Dendritic cell treated with granulocyte-macrophage colony-stimulating factor and Interleukin-4, amounts not matched to agents 40 ng/mL and 50 ng/mL, for 4 days (primary cell): ENCODE measurements around the gene ADCY9.

ENCODE experiments used
- H3K27ac Mint-ChIP-seq: one replicate; pipeline ENCODE4 v1.8.0; 2022; ENCODE audit warnings: mild to moderate bottlenecking, mixed read lengths
- H3K27me3 Mint-ChIP-seq: one replicate; pipeline ENCODE4 v1.8.0; 2022; ENCODE audit warnings: mild to moderate bottlenecking, mixed read lengths
- H3K36me3 Mint-ChIP-seq: one replicate; pipeline ENCODE4 v1.8.0; 2022; ENCODE audit warnings: low read depth, mixed read lengths
- H3K4me1 Mint-ChIP-seq: one replicate; pipeline ENCODE4 v1.8.0; 2022; ENCODE audit warnings: low read depth, mixed read lengths
- H3K4me3 Mint-ChIP-seq: one replicate; pipeline ENCODE4 v1.8.0; 2022; ENCODE audit warnings: mild to moderate bottlenecking, moderate library complexity, mixed read lengths
- H3K9me3 Mint-ChIP-seq: one replicate; pipeline ENCODE4 v1.8.0; 2022; ENCODE audit warnings: mixed read lengths
- intact Hi-C: fragments of 100-400 bp; cut with micrococcal nuclease; formaldehyde crosslinking; loops from one replicate; pipeline ENCODE4 v1.15.0; 2022

ADCY9 gene

DNA sequence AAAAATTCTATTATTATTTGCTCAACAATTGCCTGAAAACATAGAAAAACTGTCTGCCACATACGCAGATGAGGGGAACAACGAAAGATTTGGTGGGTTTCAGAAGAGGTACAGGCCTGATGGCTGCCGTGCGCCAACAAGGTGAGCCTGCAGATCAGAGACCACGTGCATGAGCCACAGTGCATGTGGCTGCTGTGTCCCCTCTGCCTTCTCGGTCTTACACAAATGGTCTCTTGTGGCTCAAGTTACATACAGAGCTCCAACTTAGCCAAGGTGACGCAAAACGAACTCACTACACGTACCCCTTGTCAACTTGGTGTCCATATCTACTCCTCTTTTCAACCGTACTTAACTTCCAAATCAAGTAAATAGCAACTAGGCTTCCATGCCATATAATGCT lies 82.3 kb downstream of the ADCY9 start:
- intact Hi-C loops = no loop called here
- Mint-ChIP-seq H3K27ac (no peak overlapping the region), H3K4me3 (no peak overlapping the region), H3K27me3 (no peaks in the 10 kb centered on the region), H3K36me3 (no peaks in the 10 kb centered on the region), H3K4me1 (peaks cover 28% of the 10 kb centered on the region), H3K9me3 (no peaks in the 10 kb centered on the region)

- no peaks in the 10 kb centered on the region for H3K27me3 Mint-ChIP-seq
- no peaks in the 10 kb centered on the region for H3K36me3 Mint-ChIP-seq
- intact Hi-C loops = no loop called here
- H3K27ac Mint-ChIP-seq = peak overlapping the region; percentile 60
- H3K4me1 Mint-ChIP-seq = peaks cover 22% of the 10 kb centered on the region
- H3K4me3 Mint-ChIP-seq = peak overlapping the region; percentile 32
- H3K9me3 Mint-ChIP-seq = no peaks in the 10 kb centered on the region
Observed at GRCh38 chr16:4032768-4033167, 83.5 kb downstream of the ADCY9 start.

- peaks cover 18% of the 10 kb centered on the region for H3K36me3 Mint-ChIP-seq
- H3K9me3 Mint-ChIP-seq = peaks cover 10% of the 10 kb centered on the region
- H3K27ac Mint-ChIP-seq = no peak overlapping the region
- H3K27me3 Mint-ChIP-seq = no peaks in the 10 kb centered on the region
- H3K4me1 Mint-ChIP-seq = peaks cover 31% of the 10 kb centered on the region
- H3K4me3 Mint-ChIP-seq = no peak overlapping the region
- intact Hi-C loops = no loop called here
Observed at GRCh38 chr16:4028144-4028543, 88.1 kb downstream of the ADCY9 start.

- Mint-ChIP-seq H3K4me3 (no peak overlapping the region), H3K27me3 (no peaks in the 10 kb centered on the region), H3K9me3 (peaks cover 10% of the 10 kb centered on the region), H3K27ac (no peak overlapping the region), H3K4me1 (peaks cover 23% of the 10 kb centered on the region), H3K36me3 (peaks cover 18% of the 10 kb centered on the region)
- intact Hi-C loops = no loop called here
Observed at GRCh38 chr16:4026854-4027253, 89.4 kb downstream of the ADCY9 start.

DNA sequence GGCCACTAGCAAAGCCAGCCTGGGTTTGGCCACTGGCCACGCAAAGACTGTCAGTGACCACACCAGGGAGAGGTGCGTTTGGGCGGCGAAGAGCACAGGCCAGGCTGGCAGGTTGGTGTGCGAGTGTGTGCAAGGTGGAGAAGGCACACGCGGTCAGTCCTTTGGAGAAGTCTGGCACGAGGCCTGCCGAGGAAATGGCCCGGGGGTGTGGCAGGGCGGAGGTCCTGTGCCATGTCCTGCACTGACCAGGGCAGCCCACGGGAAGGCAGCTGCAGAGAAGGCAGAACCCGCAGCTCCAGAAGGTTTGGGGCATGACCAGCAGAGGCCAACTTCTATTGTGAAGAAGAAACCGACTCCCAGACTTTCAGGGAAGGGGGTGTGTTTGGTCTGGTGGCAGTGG lies 90.8 kb downstream of the ADCY9 start:
- H3K9me3 Mint-ChIP-seq = peaks cover 10% of the 10 kb centered on the region
- no peak overlapping the region for H3K4me3 Mint-ChIP-seq
- H3K4me1 Mint-ChIP-seq = peaks cover 18% of the 10 kb centered on the region
- H3K27ac Mint-ChIP-seq = no peak overlapping the region
- intact Hi-C loops = no loop called here
- no peaks in the 10 kb centered on the region for H3K27me3 Mint-ChIP-seq
- peaks cover 18% of the 10 kb centered on the region for H3K36me3 Mint-ChIP-seq

DNA sequence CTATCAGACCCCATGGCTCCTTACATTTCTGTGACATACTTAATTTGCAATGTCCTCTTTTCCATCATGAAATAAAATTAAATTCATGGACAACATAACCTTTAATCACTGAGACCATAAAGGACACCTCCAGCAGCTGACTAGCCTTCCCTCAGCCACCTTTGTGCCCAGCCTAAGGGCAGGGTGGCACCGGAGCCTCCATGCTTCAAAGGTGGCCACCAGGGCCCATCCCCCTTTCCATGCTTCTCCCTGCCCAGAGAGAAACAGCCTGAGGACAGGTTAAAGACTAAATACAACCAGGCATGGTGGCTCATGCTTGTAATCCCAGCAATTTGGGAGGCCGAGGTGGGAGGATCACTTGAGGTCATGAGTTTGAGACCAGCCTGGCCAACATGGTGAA lies 94.3 kb downstream of the ADCY9 start:
- Mint-ChIP-seq H3K27me3 (no peaks in the 10 kb centered on the region), H3K36me3 (peaks cover 11% of the 10 kb centered on the region), H3K9me3 (peaks cover 2% of the 10 kb centered on the region), H3K4me1 (peaks cover 43% of the 10 kb centered on the region), H3K4me3 (no peak overlapping the region), H3K27ac (no peak overlapping the region)
- intact Hi-C loops = no loop called here

DNA sequence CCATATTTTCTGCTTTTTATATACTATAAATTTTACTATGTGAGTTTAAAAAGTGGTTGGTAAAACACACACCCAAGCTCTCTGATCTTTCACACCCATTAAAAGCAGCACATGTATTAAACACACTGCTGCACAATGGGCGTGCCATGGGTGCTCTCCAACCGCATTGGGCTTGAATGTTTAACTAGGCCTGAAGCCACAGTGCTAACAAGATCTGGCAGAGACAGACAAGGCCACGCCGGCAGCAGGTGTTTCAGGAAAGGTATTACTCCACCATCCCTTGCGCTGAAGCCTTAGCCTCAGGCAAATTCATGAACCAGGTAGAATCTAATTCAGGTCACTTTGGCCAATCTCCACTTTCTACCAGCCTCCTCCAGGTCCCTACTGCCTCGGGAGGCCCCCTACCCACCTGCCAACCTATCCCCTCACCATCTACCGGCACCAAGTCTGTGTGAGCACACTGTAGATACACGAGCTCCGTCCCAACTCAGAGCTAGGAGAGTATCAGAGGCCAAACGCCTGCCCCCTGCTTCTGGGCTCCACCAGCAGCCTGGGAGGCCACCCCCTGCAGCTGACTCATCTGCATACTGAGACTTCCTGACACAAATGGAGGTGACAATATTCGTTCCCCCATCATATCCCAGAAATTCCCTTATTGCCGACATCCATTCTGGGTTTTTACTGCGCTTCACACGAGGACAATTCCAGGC lies 95.0 kb downstream of the ADCY9 start:
- Mint-ChIP-seq H3K27ac (peak overlapping the region; percentile 31), H3K27me3 (no peaks in the 10 kb centered on the region), H3K9me3 (no peaks in the 10 kb centered on the region), H3K36me3 (peaks cover 10% of the 10 kb centered on the region), H3K4me3 (no peak overlapping the region), H3K4me1 (peaks cover 50% of the 10 kb centered on the region)
- intact Hi-C loops = no loop called here

- Mint-ChIP-seq H3K27me3 (no peaks in the 10 kb centered on the region), H3K9me3 (no peaks in the 10 kb centered on the region), H3K4me3 (peak overlapping the region; percentile 75), H3K27ac (peak overlapping the region; percentile 86), H3K4me1 (peaks cover 47% of the 10 kb centered on the region), H3K36me3 (no peaks in the 10 kb centered on the region)
- intact Hi-C loops = no loop called here
Observed at GRCh38 chr16:4019371-4019791, 96.9 kb downstream of the ADCY9 start.

DNA sequence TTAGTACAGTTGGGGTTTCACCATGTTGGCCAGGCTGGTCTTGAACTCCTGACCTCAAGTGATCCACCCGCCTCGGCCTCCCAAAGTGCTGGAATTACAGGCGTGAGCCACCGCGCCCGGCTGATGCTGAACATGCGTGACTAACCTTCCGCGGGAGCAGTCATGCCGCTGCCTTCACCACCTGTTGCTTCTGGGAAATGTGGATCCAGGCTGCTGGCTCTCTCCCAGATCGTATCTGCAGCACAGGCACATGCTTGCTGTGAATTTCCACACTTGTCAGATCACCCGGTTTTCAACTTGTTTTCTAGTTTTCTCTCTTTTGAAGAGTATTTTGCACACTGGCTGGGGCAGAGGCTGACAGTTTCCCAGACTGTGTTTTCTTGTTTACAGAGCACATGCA lies 97.9 kb downstream of the ADCY9 start:
- Mint-ChIP-seq H3K4me1 (peaks cover 47% of the 10 kb centered on the region), H3K27ac (peak overlapping the region; percentile 86), H3K36me3 (no peaks in the 10 kb centered on the region), H3K4me3 (peak overlapping the region; percentile 20), H3K27me3 (no peaks in the 10 kb centered on the region), H3K9me3 (no peaks in the 10 kb centered on the region)
- intact Hi-C loops = no loop called here

DNA sequence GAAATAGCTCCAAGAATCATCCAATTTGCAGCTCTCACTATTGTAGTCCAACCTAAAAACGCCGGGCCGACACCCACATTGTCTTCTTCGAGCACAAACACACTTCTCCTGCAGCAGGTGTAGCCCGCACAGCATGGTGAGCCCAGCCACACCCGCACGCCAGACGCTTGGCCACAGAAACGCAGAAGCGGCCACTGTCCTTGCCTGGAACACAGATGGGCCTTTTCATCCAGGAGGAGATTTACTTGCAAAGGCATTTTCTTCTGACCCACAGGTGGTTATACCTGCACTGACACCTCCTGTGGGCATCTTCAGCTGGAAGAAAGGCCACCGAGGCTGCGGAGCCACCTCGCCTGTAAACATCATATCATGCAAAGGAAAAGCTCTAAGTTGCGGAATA lies 98.4 kb downstream of the ADCY9 start:
- H3K27ac Mint-ChIP-seq = no peak overlapping the region
- intact Hi-C loops = no loop called here

GRCh38 chr16:4016658-4017057 lies 99.6 kb downstream of the ADCY9 start:
- intact Hi-C loops = no loop called here
- Mint-ChIP-seq H3K27me3 (no peaks in the 10 kb centered on the region), H3K9me3 (no peaks in the 10 kb centered on the region), H3K27ac (no peak overlapping the region), H3K4me3 (no peak overlapping the region), H3K4me1 (peaks cover 40% of the 10 kb centered on the region), H3K36me3 (no peaks in the 10 kb centered on the region)

More for the DNA sequence above, 98.4 kb downstream of the ADCY9 start:
- Mint-ChIP-seq H3K9me3 (no peaks in the 10 kb centered on the region), H3K4me1 (peaks cover 41% of the 10 kb centered on the region), H3K27me3 (no peaks in the 10 kb centered on the region), H3K36me3 (no peaks in the 10 kb centered on the region), H3K4me3 (no peak overlapping the region)

- intact Hi-C loops = no loop called here
- Mint-ChIP-seq H3K9me3 (no peaks in the 10 kb centered on the region), H3K4me3 (no peak overlapping the region), H3K4me1 (peaks cover 45% of the 10 kb centered on the region), H3K27ac (no peak overlapping the region), H3K27me3 (no peaks in the 10 kb centered on the region), H3K36me3 (no peaks in the 10 kb centered on the region)
Observed at GRCh38 chr16:4016005-4016352, 100.3 kb downstream of the ADCY9 start.

DNA sequence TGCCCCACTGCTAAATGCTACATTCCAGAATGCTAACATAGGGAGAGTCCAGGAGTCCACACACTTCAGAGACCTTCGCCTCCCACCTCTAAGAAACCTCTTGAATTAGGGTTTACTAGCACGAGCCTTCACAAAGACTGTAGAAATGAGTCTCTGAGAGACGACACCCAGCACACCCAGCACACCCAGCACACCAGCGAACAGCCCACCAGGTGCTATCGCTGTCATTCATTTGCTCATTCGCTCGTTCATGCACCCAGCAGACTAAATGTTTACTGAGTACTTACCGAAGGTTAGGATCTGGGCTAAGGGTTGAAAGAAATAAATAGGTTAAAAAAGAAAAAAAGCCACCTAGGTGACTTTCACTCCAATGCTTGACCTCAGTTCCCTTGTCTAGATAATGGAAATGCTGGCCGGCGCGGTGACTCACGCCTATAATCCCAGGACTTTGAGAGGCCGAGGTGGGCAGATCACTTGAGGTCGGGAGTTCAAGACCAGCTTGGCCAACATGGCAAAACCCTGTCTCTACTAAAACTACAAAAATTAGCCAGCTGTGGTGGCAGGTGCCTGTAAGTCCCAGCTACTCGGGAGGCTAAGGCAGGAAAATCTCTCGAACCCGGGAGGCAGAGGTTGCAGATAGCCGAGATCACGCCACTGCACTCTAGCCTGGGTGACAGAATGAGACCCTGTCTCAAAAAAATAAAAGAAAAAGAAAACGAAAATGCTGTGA lies 100.8 kb downstream of the ADCY9 start:
- Mint-ChIP-seq H3K4me3 (no peak overlapping the region), H3K9me3 (no peaks in the 10 kb centered on the region), H3K27me3 (no peaks in the 10 kb centered on the region), H3K27ac (peak overlapping the region; percentile 25), H3K36me3 (peaks cover under 1% of the 10 kb centered on the region), H3K4me1 (peaks cover 50% of the 10 kb centered on the region)
- intact Hi-C loops = no loop called here

DNA sequence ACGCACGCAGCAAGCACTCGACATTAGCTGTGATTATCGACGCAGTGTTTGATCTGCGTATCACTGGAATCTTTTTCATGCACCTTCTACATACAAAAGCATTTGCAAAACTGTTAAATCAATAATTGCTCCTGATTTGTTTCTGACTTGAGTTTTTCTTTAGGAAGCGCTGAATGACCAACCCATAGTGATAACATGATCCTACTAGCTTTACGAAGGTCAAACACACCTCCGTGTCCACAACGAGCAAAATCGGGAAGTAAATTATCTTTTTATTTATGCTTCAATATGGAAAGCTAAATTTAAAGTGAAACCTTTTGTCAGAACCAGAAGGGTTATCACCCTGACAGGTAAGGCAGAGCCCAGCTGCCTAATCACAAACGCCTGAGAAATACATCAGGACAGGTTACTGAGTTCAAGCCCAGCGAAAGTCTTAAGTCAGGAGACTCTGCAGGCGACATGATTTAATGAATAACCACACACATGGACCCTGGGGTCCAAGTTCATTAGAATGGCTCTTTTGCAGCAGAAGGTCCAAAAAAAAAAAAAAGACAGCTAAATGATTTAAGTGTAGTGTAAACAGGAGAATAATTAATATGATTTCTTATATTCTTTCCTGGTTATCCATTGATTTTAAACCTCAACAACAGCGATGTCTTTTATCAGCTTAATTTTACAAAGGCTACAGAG lies 104.2 kb downstream of the ADCY9 start:
- H3K9me3 Mint-ChIP-seq = no peaks in the 10 kb centered on the region
- peaks cover 10% of the 10 kb centered on the region for H3K36me3 Mint-ChIP-seq
- intact Hi-C loops = no loop called here
- no peaks in the 10 kb centered on the region for H3K27me3 Mint-ChIP-seq
- H3K4me3 Mint-ChIP-seq = no peak overlapping the region
- no peak overlapping the region for H3K27ac Mint-ChIP-seq
- H3K4me1 Mint-ChIP-seq = peaks cover 34% of the 10 kb centered on the region
